ENCODE results near the gene LIPM.

The LIPM gene

GRCh38 chr10:88840881-88841280, 38.4 kb downstream of the LIPM start:
- TF ChIP-seq ZNF274 (IDR thresholded peaks at IDR 0.05; ENCODE audit: low read depth, low read length), result no peak
- no peak overlapping the region for H3K4me3 ChIP-seq (ENCODE audit: low read length)

GRCh38 chr10:88841316-88842111, 39.0 kb downstream of the LIPM start:
- no peak for TF ChIP-seq ZNF274 (IDR thresholded peaks at IDR 0.05; ENCODE audit: low read depth, low read length)
- no peak overlapping the region for H3K4me3 ChIP-seq (ENCODE audit: low read length)

- no peak for TF ChIP-seq ZNF274 (IDR thresholded peaks at IDR 0.05; ENCODE audit: low read depth, low read length)
- H3K4me3 ChIP-seq (ENCODE audit: low read length), result no peak overlapping the region
These were observed 40.6 kb downstream of the LIPM start for GRCh38 chr10:88843171-88843570.

GRCh38 chr10:88848499-88848898, 46.0 kb downstream of the LIPM start:
- TF ChIP-seq ZNF274 (IDR thresholded peaks at IDR 0.05; ENCODE audit: low read depth, low read length), result no peak
- H3K4me3 ChIP-seq (ENCODE audit: low read length), result no peak overlapping the region

GRCh38 chr10:88849234-88849633, 46.7 kb downstream of the LIPM start:
- TF ChIP-seq ZNF274 (IDR thresholded peaks at IDR 0.05; ENCODE audit: low read depth, low read length), result no peak
- H3K4me3 ChIP-seq (ENCODE audit: low read length), result no peak overlapping the region

- no peak for TF ChIP-seq ZNF274 (IDR thresholded peaks at IDR 0.05; ENCODE audit: low read depth, low read length)
- no peak overlapping the region for H3K4me3 ChIP-seq (ENCODE audit: low read length)
These were observed 48.2 kb downstream of the LIPM start for GRCh38 chr10:88850712-88851111.

DNA sequence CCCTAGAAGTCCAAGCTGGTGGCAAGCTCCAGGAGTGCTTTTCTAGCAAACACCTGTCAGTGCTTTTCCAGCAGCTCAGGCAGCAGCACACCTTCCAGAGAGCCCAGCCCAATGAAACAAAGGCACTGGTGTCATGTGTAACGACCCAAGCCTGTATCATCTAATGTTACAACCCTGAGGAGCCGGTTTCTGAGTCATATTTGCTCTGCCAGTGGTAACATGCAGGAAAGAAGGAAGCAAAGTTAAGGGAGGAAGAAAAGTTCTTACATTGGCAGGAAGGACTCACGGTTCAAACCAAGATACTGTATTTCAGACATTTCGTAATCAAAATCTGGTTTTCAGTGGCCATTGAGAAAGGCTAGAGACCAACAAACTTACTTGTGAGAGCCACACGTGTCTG, 49.2 kb downstream of the LIPM start, which contains the start of gene ANKRD22:
Gene ANKRD22 (minus strand): TSS at position 139 of the 400 bp plus-strand sequence. CDS start 237 bp downstream, outside the sequence.
- H3K4me3 ChIP-seq (ENCODE audit: low read length), result no peak within 1 kb of the TSS
- no peak for TF ChIP-seq ZNF274 (IDR thresholded peaks at IDR 0.05; ENCODE audit: low read depth, low read length)

DNA sequence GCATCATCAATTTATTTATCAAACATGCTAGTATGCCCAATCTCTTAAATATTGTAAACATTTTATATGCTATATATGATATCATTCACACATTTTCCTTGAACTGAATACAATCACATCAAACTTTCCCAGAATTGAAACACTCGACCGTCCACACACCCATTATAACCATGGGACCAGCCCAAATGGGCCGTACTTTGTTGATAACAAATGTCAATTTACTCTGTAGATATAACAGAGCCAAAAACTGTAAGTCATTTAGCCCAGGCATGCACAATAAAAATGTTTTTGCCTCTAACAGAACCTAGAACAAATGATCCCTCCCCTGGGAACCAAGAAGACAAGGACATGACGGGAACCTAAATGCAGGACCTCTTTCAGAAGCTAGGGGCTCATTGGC, 49.8 kb downstream of the LIPM start:
- TF ChIP-seq ZNF274 (IDR thresholded peaks at IDR 0.05; ENCODE audit: low read depth, low read length), result no peak
- no peak overlapping the region for H3K4me3 ChIP-seq (ENCODE audit: low read length)

GRCh38 chr10:88853155-88853881, 50.8 kb downstream of the LIPM start:
- TF ChIP-seq ZNF274 (IDR thresholded peaks at IDR 0.05; ENCODE audit: low read depth, low read length), result no peak

GRCh38 chr10:88854684-88855083, 52.2 kb downstream of the LIPM start:
- no peak for TF ChIP-seq ZNF274 (IDR thresholded peaks at IDR 0.05; ENCODE audit: low read depth, low read length)

More at GRCh38 chr10:88853155-88853881, 50.8 kb downstream of the LIPM start:
- H3K4me3 ChIP-seq (ENCODE audit: low read length), result no peak overlapping the region

GRCh38 chr10:88857831-88858230, 55.3 kb downstream of the LIPM start:
- TF ChIP-seq ZNF274 (IDR thresholded peaks at IDR 0.05; ENCODE audit: low read depth, low read length), result no peak
- H3K4me3 ChIP-seq (ENCODE audit: low read length), result no peak overlapping the region

More at GRCh38 chr10:88854684-88855083, 52.2 kb downstream of the LIPM start:
- H3K4me3 ChIP-seq (ENCODE audit: low read length), result no peak overlapping the region

- no peak for TF ChIP-seq ZNF274 (IDR thresholded peaks at IDR 0.05; ENCODE audit: low read depth, low read length)
- no peak overlapping the region for H3K4me3 ChIP-seq (ENCODE audit: low read length)
These were observed 56.0 kb downstream of the LIPM start for GRCh38 chr10:88858491-88858890.

GRCh38 chr10:88861036-88861435, 58.5 kb downstream of the LIPM start:
- H3K4me3 ChIP-seq (ENCODE audit: low read length), result no peak overlapping the region
- TF ChIP-seq ZNF274 (IDR thresholded peaks at IDR 0.05; ENCODE audit: low read depth, low read length), result no peak

DNA sequence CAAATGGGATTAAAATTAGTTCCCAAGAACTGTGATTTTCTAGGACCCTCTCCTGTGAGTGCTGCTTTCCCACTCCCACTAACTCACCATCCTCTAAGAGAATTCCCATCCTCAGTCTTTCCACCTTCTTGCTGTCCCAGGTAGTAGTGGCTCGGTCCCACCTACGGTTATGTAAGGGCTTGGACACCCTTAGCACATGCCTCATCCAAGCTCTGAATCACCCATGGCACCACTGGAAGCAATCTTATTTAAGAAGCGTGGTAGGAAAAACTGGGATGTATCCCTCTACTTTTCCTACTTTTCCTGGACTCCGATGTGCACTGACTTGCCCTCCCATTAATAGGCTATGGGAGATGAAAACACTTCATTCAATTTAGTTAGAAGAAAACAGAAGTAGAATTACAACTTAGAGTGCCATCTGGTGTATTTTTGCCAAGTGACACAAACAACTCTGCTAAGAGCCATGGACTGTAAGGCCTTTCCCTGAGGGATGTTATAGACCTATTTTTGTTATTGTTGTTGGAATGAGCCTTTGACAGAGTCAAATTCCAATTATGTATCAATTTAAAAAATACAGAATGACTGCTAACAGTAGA, 62.8 kb downstream of the LIPM start:
- H3K4me3 ChIP-seq (ENCODE audit: low read length), result no peak overlapping the region
- TF ChIP-seq ZNF274 (IDR thresholded peaks at IDR 0.05; ENCODE audit: low read depth, low read length), result no peak

- no peak overlapping the region for H3K4me3 ChIP-seq (ENCODE audit: low read length)
- no peak for TF ChIP-seq ZNF274 (IDR thresholded peaks at IDR 0.05; ENCODE audit: low read depth, low read length)
These were observed 63.9 kb downstream of the LIPM start for GRCh38 chr10:88866454-88866853.
